BJ (cell line): Measurements from ENCODE around the gene SSNA1. TPM values are rescaled to one million over a fixed set of nuclear protein-coding genes. Genes with fewer than 3 reads are reported as not detected.

ENCODE experiments used
- CTCF ChIA-PET: fragments of 350-600 bp; formaldehyde crosslinking; extraction: SDS; loops from one replicate; lab custom pipeline; 2021; ENCODE audit warnings: antibody characterized with exemption, inconsistent platforms; lab: Yijun Ruan, JAX
- POLR2A ChIA-PET: fragments of 300-600 bp; sonication (Branson Sonifier 250); formaldehyde crosslinking; extraction: SDS; loops from one replicate; lab custom pipeline; 2021; ENCODE audit warnings: antibody characterized with exemption; lab: Charles Lee
- DNase-seq: peaks from one replicate; pipeline ENCODE4 v3.0.0-alpha.2; 2011; ENCODE audit warnings: low read depth
- H3K27me3 ChIP-seq: 2 replicates; pipeline ENCODE4 v1.6.0; 2011; ENCODE audit warnings: low read length; ENCODE audit not compliant: control insufficient read depth, insufficient read depth
- H3K36me3 ChIP-seq: 2 replicates; pipeline ENCODE4 v1.5.1; 2011; ENCODE audit warnings: low read length; ENCODE audit not compliant: control insufficient read depth, insufficient read depth
- H3K4me3 ChIP-seq: 2 replicates; pipeline ENCODE4 v1.5.1; 2011; ENCODE audit warnings: low read depth, mild to moderate bottlenecking, control low read depth, low read length
- CTCF ChIP-seq: IDR thresholded peaks from 2 replicates; pipeline ENCODE4 v1.5.1; 2011; ENCODE audit warnings: low read depth, mild to moderate bottlenecking, control low read depth, inconsistent platforms, low read length, moderate library complexity; ENCODE audit not compliant: insufficient read depth
- polyA plus RNA-seq: library from polyadenylated mRNA; depleted of rRNA; stranded (reverse); fragments of >200 nt; gene quantifications from 2 replicates; pipeline ENCODE4 v1.2.3, GENCODE V29; 2011

Gene SSNA1
- polyA plus RNA-seq, 1 experiment = 81.4 TPM

DNA sequence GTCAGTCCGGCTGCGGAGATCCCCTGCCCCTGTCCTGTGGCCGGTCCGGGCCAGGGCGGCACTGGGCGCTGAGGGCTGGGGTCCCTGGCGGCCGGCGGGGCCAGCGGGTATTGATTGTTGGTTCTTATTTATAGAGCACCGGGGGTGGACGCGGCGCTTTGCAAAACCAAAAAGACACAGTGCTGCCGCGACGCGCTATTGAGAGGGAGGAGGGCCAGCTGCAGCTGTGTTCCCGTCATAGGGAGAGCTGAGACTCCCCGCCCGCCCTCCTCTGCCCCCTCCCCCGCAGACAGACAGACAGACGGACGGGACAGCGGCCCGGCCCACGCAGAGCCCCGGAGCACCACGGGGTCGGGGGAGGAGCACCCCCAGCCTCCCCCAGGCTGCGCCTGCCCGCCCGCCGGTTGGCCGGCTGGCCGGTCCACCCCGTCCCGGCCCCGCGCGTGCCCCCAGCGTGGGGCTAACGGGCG lies 21.2 kb upstream of the SSNA1 start:
- POLR2A ChIA-PET = interaction anchor here (0.6 kb wide), 1 partner anchor 9 kb away, joined by 4 read pairs; no protein-coding TSS in a partner anchor
- DNase-seq = no peak
- no peak overlapping the region for H3K4me3 ChIP-seq
- no peak for TF ChIP-seq CTCF
- CTCF ChIA-PET = interaction anchor here (1.1 kb wide), 1 partner anchor 9 kb away, joined by 4 read pairs; no protein-coding TSS in a partner anchor
- H3K36me3 ChIP-seq = no peaks in the 10 kb centered on the region
- peaks cover 32% of the 10 kb centered on the region for H3K27me3 ChIP-seq

- CTCF ChIA-PET = interaction anchor here (1.1 kb wide), 1 partner anchor 9 kb away, joined by 4 read pairs; no protein-coding TSS in a partner anchor
- no peaks in the 10 kb centered on the region for H3K36me3 ChIP-seq
- H3K4me3 ChIP-seq = no peak overlapping the region
- TF ChIP-seq CTCF = no peak
- POLR2A ChIA-PET = interaction anchor here (0.6 kb wide), 1 partner anchor 156 kb away, joined by 3 read pairs; no protein-coding TSS in a partner anchor
- no peak for DNase-seq
- H3K27me3 ChIP-seq = peaks cover 29% of the 10 kb centered on the region
Measured at GRCh38 chr9:137167747-137168572, 20.5 kb upstream of the SSNA1 start.

- CTCF ChIA-PET = no interaction called here
- POLR2A ChIA-PET = no interaction called here
- peaks cover 29% of the 10 kb centered on the region for H3K27me3 ChIP-seq
Measured at GRCh38 chr9:137168573-137168903, 19.9 kb upstream of the SSNA1 start.

GRCh38 chr9:137168904-137169856 lies 19.3 kb upstream of the SSNA1 start:
- H3K27me3 ChIP-seq = peaks cover 28% of the 10 kb centered on the region
- no peaks in the 10 kb centered on the region for H3K36me3 ChIP-seq
- POLR2A ChIA-PET = no interaction called here
- H3K4me3 ChIP-seq = no peak overlapping the region
- TF ChIP-seq CTCF = no peak
- CTCF ChIA-PET = no interaction called here
- no peak for DNase-seq

More at GRCh38 chr9:137168573-137168903, 19.9 kb upstream of the SSNA1 start:
- TF ChIP-seq CTCF = no peak
- DNase-seq = no peak
- H3K36me3 ChIP-seq = no peaks in the 10 kb centered on the region
- H3K4me3 ChIP-seq = no peak overlapping the region

GRCh38 chr9:137169896-137170358 lies 18.5 kb upstream of the SSNA1 start, which contains the start of gene LRRC26:
Gene LRRC26, minus strand, starts transcription at chr9:137170051. Its CDS starts 108 bp downstream, at chr9:137169943.
- POLR2A ChIA-PET = no interaction called here
- H3K27me3 ChIP-seq = peaks cover 28% of the 10 kb centered on the region
- no peak for TF ChIP-seq CTCF

More at GRCh38 chr9:137169896-137170358, 18.5 kb upstream of the SSNA1 start, which contains the start of gene LRRC26:
- no peak for DNase-seq
- H3K36me3 ChIP-seq = no peaks in the 10 kb centered on the region
- H3K4me3 ChIP-seq = no peak within 1 kb of the TSS
- CTCF ChIA-PET = no interaction called here
